Measurements from ENCODE around the gene PACS2.

Gene PACS2

GRCh38 chr14:105436402-105436801 is 121.9 kb downstream of the PACS2 start:
- ATAC-seq = no peak
- TF ChIP-seq BACH2 (CRISPR knock-in tag; IDR thresholded peaks at IDR 0.05; ENCODE audit: borderline replicate concordance) (no peak), RARB (CRISPR knock-in tag; IDR thresholded peaks at IDR 0.05) (no peak), PPARA (CRISPR knock-in tag; IDR thresholded peaks at IDR 0.05; ENCODE audit: borderline replicate concordance) (no peak), CSDC2 (CRISPR knock-in tag; IDR thresholded peaks at IDR 0.05) (no peak), ZNF565 (CRISPR knock-in tag; conservative IDR thresholded peaks at IDR 0.05; ENCODE audit: low read depth) (no peak), CSRNP3 (CRISPR knock-in tag; IDR thresholded peaks at IDR 0.05) (no peak), TOX (CRISPR knock-in tag; IDR thresholded peaks at IDR 0.05; ENCODE audit: borderline replicate concordance) (no peak), SNAI2 (CRISPR knock-in tag; IDR thresholded peaks at IDR 0.05) (no peak), ISL1 (CRISPR knock-in tag; IDR thresholded peaks at IDR 0.05) (no peak), ZFP3 (CRISPR knock-in tag; IDR thresholded peaks at IDR 0.05) (no peak), ZNF70 (CRISPR knock-in tag; IDR thresholded peaks at IDR 0.05) (no peak), CREB5 (CRISPR knock-in tag; IDR thresholded peaks at IDR 0.05; ENCODE audit: low read depth) (no peak), ZNF8 (CRISPR knock-in tag; IDR thresholded peaks at IDR 0.05) (no peak), ESRRG (CRISPR knock-in tag; IDR thresholded peaks at IDR 0.05) (no peak), TCF4 (CRISPR knock-in tag; IDR thresholded peaks at IDR 0.05; ENCODE audit: borderline replicate concordance) (no peak), TSHZ2 (CRISPR knock-in tag; IDR thresholded peaks at IDR 0.05) (no peak), PATZ1 (CRISPR knock-in tag; IDR thresholded peaks at IDR 0.05; ENCODE audit: borderline replicate concordance) (no peak)

- no peak for ATAC-seq
- no peak for TF ChIP-seq TCF4 (CRISPR knock-in tag; IDR thresholded peaks at IDR 0.05; ENCODE audit: borderline replicate concordance)
- TF ChIP-seq ZFP3 (CRISPR knock-in tag; IDR thresholded peaks at IDR 0.05) = no peak
- no peak for TF ChIP-seq ARNTL (CRISPR knock-in tag; IDR thresholded peaks at IDR 0.05; ENCODE audit: borderline replicate concordance, low read depth)
- no peak for TF ChIP-seq OSR1 (CRISPR knock-in tag; IDR thresholded peaks at IDR 0.05)
- no peak for TF ChIP-seq GLIS3 (CRISPR knock-in tag; IDR thresholded peaks at IDR 0.05)
- no peak for TF ChIP-seq PATZ1 (CRISPR knock-in tag; IDR thresholded peaks at IDR 0.05; ENCODE audit: borderline replicate concordance)
- no peak for TF ChIP-seq SNAI2 (CRISPR knock-in tag; IDR thresholded peaks at IDR 0.05)
- TF ChIP-seq CREB5 (CRISPR knock-in tag; IDR thresholded peaks at IDR 0.05; ENCODE audit: low read depth) = no peak
- no peak for TF ChIP-seq TOX (CRISPR knock-in tag; IDR thresholded peaks at IDR 0.05; ENCODE audit: borderline replicate concordance)
- no peak for TF ChIP-seq CSDC2 (CRISPR knock-in tag; IDR thresholded peaks at IDR 0.05)
- no peak for TF ChIP-seq RARB (CRISPR knock-in tag; IDR thresholded peaks at IDR 0.05)
- no peak for TF ChIP-seq ISL1 (CRISPR knock-in tag; IDR thresholded peaks at IDR 0.05)
- TF ChIP-seq TSHZ2 (CRISPR knock-in tag; IDR thresholded peaks at IDR 0.05) = no peak
- TF ChIP-seq ESRRG (CRISPR knock-in tag; IDR thresholded peaks at IDR 0.05) = no peak
- no peak for TF ChIP-seq ZFP30 (CRISPR knock-in tag; IDR thresholded peaks at IDR 0.05)
- TF ChIP-seq ZNF70 (CRISPR knock-in tag; IDR thresholded peaks at IDR 0.05) = no peak
- TF ChIP-seq BACH2 (CRISPR knock-in tag; IDR thresholded peaks at IDR 0.05; ENCODE audit: borderline replicate concordance) = no peak
- TF ChIP-seq PPARA (CRISPR knock-in tag; IDR thresholded peaks at IDR 0.05; ENCODE audit: borderline replicate concordance) = no peak
- TF ChIP-seq ZC3H10 (CRISPR knock-in tag; IDR thresholded peaks at IDR 0.05) = no peak
Observed at GRCh38 chr14:105436891-105437722, 122.6 kb downstream of the PACS2 start.
